HG03066 (cell line): ENCODE results near the gene SIX5.
"Not testable (repeated sequence)": the region's sequence is repeated elsewhere in the genome, so short reads cannot be mapped to it uniquely, and the experiment has no call there.

Experiments
- ATAC-seq: cut with Tn5 transposase; IDR thresholded peaks from one replicate; pipeline ENCODE4 v1.9.1; 2021; ENCODE audit warnings: low read depth; ENCODE audit not compliant: unreplicated experiment

Gene SIX5

DNA sequence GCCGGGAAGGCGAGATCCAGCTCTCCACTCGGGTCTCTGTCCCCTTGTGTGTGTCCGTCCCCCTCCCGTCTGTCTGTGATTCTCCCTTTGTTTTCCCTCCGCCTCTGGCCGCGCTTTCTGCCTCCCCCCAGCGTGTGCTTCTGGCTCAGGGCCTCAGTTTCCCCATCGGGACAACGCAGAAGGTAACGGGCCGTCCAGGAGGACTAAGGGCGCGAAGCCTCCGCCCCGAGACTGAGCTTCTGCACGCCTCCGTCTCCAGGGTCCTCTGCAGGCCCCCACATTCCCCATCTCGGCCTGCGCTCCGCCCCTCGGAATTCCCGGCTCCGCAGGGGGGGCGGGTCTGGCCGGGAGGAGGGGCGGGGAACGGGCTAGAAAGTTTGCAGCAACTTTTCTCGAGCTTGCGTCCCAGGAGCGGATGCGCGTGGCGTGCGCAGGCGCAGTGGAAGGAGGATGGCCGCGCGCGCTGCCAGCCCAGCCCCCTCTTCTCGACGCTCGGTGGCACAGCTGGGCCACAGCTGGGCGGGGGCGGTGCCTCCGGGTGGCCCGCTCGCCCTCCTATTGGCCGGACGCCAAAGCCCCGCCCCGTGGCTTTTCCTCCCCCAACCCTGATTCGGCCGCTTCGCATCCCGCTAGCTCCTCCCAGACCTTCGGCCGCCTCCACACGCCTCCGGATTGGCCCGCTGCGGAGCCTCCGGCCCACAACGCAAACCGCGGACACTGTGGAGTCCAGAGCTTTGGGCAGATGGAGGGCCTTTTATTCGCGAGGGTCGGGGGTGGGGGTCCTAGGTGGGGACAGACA, at the start of gene SIX5:
TSS of gene SIX5 (minus strand) at position 269 of the 799 bp plus-strand sequence. CDS start 408 bp downstream, outside the sequence.
- peak; percentile 47 for ATAC-seq

GRCh38 chr19:45817725-45818301, 48.8 kb upstream of the SIX5 start:
- no peak for ATAC-seq

DNA sequence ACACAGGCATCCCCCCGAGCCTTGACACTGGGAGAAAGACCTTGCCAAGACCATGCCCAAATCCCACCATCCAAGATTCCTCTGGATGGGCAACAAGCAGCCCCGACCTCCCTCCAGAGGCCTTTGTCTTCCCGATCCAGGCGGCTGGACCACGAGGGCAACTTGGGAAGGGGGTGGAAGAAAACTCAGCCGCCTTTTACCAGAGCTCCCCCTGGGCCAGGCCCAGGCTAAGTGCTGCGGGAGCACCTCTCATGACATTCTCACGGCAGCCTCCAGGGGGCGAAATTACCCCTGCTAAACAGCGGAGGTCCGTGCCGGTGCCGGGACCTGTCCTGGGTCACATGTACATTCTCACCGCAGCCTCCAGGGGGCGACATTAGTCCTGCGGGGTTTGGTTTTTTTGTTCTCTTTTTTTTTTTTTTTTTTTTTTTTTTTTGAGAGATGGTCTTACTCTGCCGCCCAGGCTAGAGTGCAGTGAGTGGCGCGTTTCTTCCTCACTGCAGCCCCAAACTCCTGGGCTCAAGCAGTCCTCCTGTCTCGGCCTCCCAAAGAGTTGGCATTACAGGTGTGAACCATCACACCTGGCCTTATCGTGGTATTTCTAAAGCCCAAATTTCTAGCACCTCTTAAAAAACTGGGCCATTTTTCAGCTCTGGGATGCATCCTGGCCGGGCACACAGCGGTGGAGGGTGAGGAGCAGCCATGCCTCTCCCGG, 48.1 kb upstream of the SIX5 start:
- peak; percentile 85 for ATAC-seq

- ATAC-seq: no peak
These were observed 47.4 kb upstream of the SIX5 start for GRCh38 chr19:45816236-45817009.

GRCh38 chr19:45815481-45816216, 46.6 kb upstream of the SIX5 start:
- ATAC-seq: no peak

GRCh38 chr19:45814851-45815480, 45.9 kb upstream of the SIX5 start, which contains the start of gene RSPH6A:
Gene RSPH6A (minus strand): TSS chr19:45815308. CDS start chr19:45815176, 132 bp downstream.
- ATAC-seq: no peak

DNA sequence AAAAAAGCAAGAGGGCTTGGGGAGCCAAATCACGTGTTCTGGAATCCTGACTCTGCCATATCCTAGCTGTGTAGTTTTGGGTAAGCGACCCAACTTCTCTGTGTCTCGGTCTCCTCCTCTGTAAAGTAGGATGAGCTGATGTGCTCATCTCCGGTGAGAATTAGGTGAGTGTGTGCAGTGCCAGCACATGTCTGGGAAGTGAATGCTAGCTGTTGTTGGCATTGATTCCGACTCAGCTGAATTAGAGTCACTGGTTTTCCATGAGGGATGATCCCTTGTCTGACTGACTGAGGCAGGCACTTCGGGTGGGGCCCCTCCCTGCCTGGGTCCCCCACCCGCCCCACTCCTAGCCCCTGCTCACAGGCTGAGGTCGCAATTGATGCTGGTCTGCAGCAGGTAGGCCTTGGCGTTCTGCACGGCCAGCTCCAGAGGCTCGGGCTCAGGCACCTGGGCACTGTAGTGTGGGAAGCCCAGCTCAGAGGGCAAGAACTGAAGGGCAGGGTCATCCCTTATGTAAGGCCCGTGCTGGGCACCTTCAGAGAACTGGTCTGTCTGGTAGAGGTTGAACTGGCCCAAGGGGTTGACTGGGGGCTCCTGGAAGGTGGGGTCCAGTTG, 45.2 kb upstream of the SIX5 start:
- no peak for ATAC-seq

DNA sequence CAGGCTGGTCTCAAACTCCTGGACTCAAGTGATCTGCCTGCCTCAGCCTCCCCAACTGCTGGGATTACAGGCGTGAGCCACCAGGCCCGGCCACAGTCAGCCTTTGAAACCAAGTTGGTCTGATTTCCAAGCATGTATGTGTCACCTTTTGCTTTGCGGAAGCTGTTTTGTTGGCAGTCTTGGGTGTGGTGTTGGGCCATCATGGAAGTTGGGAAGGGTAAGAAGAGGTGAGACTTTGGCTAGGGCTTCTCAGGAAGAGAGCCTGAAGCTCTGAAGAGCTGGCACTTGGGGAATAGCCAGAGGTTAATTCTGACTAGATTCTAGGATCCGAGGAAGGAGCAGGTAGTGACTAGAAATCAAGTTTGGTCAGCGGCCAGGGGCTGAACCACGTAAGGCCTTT, 43.2 kb upstream of the SIX5 start:
- ATAC-seq: no peak

DNA sequence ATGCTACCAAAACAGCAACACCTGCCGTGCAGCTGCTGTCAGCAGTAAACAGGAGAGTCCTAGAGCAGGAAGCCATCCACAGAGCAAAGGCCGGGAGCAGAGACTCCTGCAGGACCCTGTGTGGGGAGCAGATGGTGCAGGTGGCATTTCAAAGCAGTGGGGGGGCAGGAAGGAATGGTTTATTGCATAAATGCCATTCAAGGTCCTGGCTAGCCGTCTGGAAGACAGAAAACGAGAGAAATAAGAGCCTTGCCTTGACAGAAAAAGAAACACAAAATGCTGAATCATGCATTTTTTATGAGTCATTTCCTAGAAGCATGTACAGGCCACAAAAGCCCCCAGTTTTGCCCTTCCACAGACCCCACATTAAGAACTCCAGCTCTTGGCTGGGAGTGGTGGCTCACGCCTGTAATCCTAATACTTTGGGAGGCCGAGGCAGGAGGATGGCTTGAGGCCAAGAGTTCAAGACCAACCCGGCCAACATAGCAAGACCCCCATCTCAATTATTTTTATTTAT, 40.6 kb upstream of the SIX5 start:
- ATAC-seq: no peak

DNA sequence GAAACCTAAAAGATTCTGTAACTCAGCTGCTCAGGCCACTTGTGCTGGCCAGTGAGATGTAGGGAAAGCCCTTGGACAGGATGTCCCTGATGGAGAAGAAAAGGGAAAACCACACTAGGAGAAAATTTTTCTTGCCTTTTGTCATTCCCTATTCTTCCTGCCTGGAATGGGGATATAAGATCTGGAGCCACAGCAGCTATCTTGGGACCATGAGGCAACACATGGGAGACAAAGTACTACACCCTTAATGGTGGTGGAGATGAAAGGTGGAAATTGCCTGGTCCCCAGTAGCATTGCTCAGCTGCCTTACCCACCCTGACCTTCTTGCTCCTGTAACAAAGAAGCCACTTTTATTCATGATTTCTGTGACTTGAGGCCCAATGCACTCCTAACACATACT, 36.7 kb upstream of the SIX5 start:
- ATAC-seq: no peak

DNA sequence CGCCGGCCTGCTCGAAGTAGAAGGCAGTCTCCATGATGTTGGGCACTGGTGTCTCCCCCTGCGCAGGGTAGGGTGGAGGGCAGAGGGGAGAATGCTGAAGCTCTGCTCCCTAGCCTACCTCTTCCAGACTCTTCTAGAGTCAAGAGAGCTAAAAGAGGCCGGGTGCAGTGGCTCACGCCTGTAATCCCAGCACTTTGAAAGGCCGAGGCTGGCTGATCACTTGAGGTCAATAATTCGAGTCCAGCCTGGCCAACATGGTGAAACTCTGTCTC, 35.8 kb upstream of the SIX5 start:
- no peak for ATAC-seq

DNA sequence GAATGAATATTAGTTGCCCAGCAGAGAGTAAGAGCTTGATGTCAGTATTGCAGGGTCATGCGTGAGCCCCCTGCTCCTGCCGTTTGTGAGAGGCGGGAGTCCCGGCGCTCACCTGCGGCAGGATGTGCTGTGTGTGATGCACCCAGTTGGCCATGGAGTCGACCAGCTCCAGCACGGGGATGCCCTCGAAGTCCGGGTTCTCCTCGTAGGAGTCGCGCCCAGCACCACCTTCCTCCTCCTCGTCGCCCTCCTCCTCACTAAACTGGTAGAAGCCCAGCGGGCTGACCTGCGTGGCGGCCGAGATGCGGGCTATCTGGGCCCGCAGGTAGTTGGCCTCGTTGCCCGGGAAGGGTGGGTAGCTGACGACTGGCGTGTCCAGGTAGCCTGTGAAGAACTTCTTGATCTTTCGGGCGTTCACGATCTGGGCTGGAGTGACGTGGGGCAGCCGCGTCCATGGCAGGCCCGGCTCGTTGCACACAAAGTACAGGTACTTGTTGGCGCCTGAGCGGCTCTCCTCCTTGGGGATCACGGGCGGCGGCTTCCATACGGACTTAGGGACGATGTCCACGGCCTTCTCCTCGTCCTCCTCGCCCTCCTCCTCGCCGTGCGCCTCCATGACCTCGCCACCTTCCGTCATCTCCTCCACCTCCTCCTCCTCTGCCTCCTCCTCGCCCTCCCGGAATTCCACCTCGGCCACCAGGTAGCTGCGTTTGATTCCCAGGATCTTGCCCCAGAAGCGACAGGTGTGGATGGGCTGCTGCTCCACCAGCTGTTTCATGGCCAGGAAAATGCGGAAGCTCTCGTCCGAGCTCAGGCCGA, 35.3 kb upstream of the SIX5 start:
- no peak for ATAC-seq

GRCh38 chr19:45801603-45802175, 32.6 kb upstream of the SIX5 start:
- no peak for ATAC-seq

DNA sequence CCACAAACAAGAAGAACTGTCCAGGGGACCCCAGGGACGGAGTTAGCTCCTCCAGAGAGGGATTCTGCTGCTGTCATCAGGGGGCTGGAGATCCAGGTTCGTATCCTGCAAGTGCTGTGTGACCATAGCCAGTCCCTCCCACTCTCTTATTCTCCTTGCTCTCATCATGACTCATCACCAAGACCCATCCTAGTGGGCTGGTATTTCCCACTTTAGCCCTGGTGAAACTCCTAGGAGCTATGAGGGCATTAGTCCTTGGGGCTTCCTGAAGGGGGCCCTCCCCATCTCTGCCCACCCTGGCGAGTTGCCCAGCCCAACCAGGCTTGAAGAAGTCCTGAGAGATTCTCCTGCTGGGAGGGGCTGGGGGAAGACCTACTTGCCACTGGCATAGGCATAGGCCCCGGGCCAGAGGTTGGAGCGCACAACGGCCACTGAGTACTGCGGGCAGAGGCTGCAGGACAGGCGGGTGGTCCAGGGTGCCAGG, 31.1 kb upstream of the SIX5 start:
- no peak for ATAC-seq

DNA sequence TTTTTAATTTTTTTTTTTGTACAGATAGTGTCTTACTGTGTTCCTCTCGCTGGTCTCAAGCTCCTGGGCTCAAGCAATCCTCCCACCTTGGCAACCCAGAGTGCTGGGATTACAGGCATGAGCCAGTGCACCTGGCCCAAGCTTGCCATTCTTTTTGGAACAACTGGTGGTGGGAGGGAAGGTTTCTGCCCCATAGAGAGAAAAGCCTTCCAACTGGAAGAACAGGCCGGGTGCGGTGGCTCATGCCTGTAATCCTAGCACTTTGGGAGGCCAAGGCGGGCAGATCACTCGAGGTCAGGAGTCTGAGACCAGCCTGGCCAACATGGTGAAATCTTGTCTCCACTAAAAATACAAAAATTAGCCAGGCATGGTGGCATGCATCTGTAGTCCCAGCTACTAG, 30.5 kb upstream of the SIX5 start:
- ATAC-seq: not testable (repeated sequence)

- ATAC-seq: no peak
These were observed 30.0 kb upstream of the SIX5 start for GRCh38 chr19:45798995-45799517.

- ATAC-seq: no peak
These were observed 25.6 kb upstream of the SIX5 start for GRCh38 chr19:45794627-45795026.

GRCh38 chr19:45793876-45794275, 24.8 kb upstream of the SIX5 start:
- no peak for ATAC-seq
